HG02763 (cell line): ENCODE measurements around the gene GJE1.

Source experiments
- ATAC-seq: cut with Tn5 transposase; IDR thresholded peaks from one replicate; pipeline ENCODE4 v1.9.1; 2021; ENCODE audit warnings: mild to moderate bottlenecking, moderate library complexity; ENCODE audit not compliant: unreplicated experiment

GJE1 gene

DNA sequence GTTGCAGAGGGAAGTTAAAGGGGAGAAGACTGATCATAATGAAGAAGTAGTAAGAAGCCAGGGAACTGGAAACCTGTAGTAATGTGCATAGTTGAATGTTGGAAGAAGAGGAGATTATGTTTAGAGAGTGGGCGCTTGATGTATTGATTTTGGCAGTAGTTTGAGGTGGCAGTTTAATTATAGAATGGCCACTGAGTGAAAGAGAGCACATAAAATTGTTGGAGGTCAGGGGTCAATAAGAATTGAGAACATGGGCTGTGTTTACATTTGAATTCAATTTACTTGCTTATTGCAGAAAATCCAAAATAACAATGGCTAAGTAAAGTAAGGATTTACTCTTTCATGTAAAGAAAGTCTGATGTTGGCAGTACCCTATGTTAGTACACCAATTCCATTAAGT, 30.1 kb downstream of the GJE1 start:
- ATAC-seq = no peak

DNA sequence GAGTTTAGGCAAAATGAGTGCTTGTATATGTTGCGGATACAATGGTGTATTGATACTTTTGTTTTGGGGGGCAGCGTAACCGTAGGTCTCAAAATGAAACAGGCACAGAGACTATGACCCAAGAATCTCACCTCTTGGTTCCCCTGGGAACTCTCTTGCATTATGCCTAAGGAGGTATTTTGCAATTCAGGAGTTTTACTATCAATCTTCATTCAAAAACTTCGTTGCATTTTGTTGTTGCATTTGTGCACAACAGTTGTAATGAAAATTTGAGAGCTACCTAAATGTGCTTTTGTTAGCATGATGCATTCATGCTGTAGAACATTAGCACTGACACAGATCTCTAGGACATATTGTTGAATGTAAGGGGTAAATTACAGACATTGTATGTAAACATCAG, 32.5 kb downstream of the GJE1 start:
- no peak for ATAC-seq

- no peak for ATAC-seq
Observed at GRCh38 chr6:142167071-142167470, 34.3 kb downstream of the GJE1 start.

DNA sequence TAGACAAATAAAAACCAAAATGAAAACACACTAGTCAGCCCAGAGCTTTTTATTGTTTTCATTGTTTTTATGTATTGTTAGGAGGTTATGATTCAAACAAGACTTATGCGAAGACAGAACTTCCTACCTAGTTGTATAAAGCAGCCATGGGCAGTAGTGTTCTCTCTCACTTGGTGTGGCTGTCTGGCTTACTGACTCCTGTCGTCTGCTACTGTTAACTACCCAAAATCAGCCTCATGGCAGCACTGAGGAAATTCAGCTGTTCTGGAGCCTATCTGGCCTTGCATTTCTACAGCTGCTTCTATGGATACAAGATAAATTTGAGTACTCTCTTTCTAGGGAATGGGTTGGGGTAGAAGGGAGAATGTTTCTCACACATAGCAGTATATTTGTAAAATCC, 34.8 kb downstream of the GJE1 start:
- no peak for ATAC-seq

DNA sequence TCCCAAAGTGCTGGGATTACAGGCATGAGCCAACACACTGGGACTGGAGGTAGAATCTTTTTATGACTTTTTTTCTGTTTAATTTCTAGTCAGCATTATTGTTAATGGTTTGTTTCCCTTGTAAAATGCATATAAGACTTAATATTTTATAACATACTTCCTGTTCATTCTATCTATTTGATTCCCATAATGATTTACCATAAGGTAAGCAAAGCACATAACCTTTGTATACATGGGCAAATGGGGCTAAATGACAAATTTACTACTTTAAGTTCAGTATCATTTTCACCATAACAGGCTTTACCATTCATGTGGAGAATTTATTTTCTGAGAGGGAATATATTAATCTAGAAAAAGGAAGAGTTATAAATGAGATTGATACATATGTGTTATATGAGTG, 38.6 kb downstream of the GJE1 start:
- ATAC-seq = no peak

- no peak for ATAC-seq
Observed at GRCh38 chr6:142172758-142173157, 40.0 kb downstream of the GJE1 start.

- ATAC-seq = no peak
Observed at GRCh38 chr6:142173980-142174379, 41.3 kb downstream of the GJE1 start.

DNA sequence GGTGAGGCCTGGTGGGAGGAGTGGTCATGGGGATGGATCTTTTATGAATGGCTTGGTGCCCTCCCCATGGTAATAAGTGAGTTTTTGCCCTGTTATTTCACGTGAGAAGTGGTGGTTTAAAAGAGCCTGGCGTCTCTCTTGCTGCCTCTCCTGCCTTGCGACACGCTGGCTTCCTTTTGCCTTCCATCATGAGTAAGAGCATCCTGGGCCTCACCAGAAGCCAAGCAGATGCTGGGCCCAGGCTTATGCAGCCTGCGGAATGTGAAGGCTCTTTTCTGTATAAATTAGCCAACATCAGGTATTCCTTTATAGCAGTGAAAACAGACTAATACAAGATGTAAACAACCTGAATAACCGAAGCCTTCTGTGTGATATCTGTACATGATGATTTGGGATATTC, 42.0 kb downstream of the GJE1 start:
- no peak for ATAC-seq

DNA sequence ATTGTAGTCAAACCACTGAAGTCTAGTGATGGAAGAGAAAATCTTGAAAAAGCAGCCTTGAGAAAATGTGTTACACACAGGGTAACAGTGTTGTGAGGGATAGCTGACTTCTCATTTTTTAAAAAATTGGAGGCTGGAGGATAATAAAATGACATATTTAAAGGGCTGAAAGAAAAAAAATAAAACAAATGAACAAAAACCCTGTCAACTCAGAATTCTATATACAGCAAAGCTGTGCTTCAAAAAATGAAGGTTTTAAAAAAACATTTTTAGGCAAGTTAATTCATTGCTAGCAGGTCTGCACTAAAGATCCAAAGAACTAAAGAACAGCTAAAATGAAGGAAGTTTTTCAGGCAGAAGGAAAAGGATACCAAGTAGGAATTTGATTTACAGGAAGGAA, 45.4 kb downstream of the GJE1 start:
- ATAC-seq = no peak

- ATAC-seq = no peak
Observed at GRCh38 chr6:142182004-142182403, 49.3 kb downstream of the GJE1 start.

- no peak for ATAC-seq
Observed at GRCh38 chr6:142183351-142183750, 50.6 kb downstream of the GJE1 start.

DNA sequence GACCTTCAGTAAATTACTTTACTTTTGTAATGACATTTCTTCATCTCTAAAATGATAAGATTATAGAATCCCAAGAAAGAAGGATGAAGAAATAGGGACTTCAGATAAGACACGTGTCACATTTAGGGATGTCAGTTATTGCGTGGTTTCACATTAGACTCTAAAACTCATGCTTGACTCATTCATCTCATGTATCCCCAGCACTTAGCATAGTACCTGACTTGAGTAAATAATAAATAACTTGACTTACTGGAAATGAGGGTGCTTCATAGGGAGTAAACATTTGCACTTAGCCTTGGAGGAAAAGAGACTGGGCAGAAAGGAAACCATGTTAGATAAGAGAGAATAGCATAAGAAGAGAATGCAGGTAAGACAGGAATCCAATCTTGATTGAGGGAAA, 51.6 kb downstream of the GJE1 start:
- ATAC-seq = no peak
